Measurements from ENCODE around the gene NRXN3.
A peak's percentile ranks its signal among the peaks of the same experiment; 100 is the strongest.

The NRXN3 gene

GRCh38 chr14:79822034-79822433 lies 1651.9 kb downstream of the NRXN3 start:
- no peak for DNase-seq

DNA sequence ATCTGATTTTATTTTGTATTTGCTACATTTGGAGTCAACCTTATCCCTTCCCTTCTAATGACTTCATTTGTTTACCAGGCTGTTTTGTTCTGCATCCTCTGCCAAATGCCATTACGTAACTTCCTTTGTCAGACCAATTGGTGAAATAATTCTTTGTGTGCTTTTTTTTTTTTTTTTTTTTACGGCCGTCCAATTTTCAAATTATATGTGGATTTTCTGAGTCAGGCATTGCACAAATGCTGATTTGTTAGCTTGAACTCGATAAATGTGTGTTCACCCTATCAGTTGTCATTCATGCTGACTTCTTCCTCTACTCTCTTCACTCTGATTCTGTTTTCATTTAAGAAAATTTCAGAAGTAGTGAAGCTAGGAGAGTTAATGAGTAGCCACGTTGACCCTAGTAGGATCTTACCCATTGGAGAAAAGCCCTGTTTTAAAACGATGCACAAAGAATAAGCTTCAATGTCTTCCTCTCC lies 1654.9 kb downstream of the NRXN3 start:
- no peak for DNase-seq

DNA sequence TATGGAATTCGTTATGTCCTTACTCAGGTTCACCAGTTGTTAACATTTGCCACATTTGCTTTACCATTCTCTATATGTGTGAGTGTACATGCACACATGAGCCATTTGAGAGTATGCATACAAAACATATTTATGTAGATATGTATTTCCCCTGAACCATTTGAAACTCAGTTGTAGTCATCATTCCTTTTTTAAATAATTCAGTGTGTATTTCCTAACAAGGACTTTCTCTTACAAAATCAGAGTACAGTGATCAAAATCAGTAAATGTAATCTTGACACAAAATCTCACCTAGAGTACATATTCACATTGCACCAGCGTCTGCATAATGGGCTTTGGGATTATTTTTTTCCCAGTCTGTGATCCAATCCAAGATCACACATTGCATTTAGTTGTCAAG lies 1656.2 kb downstream of the NRXN3 start:
- DNase-seq, result no peak

GRCh38 chr14:79829405-79830166 lies 1659.4 kb downstream of the NRXN3 start:
- DNase-seq, result no peak

DNA sequence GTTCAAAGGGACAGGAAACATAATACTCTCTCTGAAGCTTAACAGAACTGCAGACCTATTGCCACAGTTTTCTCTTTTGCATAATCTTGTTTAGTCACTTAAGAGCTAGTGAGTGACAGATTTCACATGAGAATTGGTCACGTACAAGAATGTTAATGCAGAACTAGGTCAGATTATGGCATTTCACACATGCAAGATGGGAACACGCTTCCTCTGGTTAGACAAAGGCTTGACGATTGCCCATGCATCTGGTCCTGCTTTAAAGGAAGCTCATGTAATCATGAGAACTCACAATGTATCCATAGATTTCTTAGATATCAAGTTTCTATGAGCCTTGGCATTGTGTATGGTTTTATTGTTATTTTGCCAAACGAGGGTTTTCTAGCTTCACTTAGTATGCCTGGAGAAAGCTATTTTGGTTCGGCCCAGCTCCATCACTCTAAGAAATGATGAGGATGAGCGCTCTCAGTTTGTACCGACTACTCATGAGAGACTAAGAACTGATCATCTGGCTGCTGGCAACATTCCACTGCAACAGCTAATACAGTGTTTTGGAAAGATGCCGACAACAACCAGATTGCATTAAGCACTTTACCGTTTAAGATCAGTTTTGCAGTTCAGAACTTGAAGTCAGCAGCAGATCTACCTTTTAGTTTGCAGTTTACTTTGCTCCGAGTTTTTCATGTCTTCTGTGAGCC lies 1661.2 kb downstream of the NRXN3 start:
- no peak for DNase-seq

GRCh38 chr14:79833781-79834180 lies 1663.6 kb downstream of the NRXN3 start:
- DNase-seq, result no peak

- DNase-seq, result no peak
Measured at GRCh38 chr14:79834868-79835267, 1664.7 kb downstream of the NRXN3 start.

- DNase-seq, result no peak
Measured at GRCh38 chr14:79836577-79836976, 1666.4 kb downstream of the NRXN3 start.

GRCh38 chr14:79837699-79838098 lies 1667.5 kb downstream of the NRXN3 start:
- DNase-seq, result no peak

GRCh38 chr14:79840103-79840502 lies 1669.9 kb downstream of the NRXN3 start:
- DNase-seq, result no peak

GRCh38 chr14:79840831-79841230 lies 1670.7 kb downstream of the NRXN3 start:
- DNase-seq, result no peak

- no peak for DNase-seq
Measured at GRCh38 chr14:79841433-79841832, 1671.3 kb downstream of the NRXN3 start.

GRCh38 chr14:79842270-79842669 lies 1672.1 kb downstream of the NRXN3 start:
- no peak for DNase-seq

- DNase-seq, result no peak
Measured at GRCh38 chr14:79852950-79853744, 1683.0 kb downstream of the NRXN3 start.

GRCh38 chr14:79855789-79856188 lies 1685.6 kb downstream of the NRXN3 start:
- DNase-seq, result no peak

GRCh38 chr14:79856381-79856780 lies 1686.2 kb downstream of the NRXN3 start:
- no peak for DNase-seq

DNA sequence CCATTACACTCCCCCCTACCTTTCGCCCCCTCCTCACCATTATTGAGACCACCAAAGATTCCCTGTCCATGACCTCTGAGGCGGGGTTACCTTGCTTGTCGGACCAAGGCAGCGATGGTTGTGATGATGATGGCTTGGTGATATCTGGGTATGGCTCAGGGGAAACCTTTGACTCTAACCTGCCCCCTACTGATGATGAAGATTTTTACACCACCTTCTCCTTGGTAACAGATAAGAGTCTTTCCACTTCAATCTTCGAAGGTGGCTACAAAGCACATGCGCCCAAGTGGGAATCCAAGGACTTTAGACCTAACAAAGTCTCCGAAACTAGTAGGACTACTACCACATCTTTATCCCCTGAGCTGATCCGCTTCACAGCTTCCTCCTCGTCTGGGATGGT lies 1690.9 kb downstream of the NRXN3 start:
- no peak for DNase-seq

GRCh38 chr14:79862045-79862444 lies 1691.9 kb downstream of the NRXN3 start:
- DNase-seq, result no peak

DNA sequence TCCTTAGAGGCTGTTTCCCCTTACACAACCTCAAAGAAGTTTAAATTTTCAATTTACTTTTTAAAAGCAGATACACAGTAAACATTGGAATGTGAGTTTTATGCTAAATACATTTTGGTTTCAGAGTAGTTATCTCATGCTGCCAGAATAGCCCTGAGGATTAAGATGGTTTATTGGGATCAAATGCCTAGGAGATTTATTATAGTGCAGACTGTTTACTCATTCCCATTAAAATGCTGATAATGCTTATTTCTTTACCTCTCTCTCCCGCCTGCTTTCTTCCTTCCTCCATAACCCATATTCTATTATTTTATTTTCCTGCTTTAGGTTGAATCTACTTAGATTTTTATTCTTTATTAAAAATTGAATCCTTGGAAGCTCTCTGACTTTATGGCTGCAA lies 1701.0 kb downstream of the NRXN3 start:
- peak; percentile 54 for DNase-seq

GRCh38 chr14:79878229-79878628 lies 1708.1 kb downstream of the NRXN3 start:
- no peak for DNase-seq

DNA sequence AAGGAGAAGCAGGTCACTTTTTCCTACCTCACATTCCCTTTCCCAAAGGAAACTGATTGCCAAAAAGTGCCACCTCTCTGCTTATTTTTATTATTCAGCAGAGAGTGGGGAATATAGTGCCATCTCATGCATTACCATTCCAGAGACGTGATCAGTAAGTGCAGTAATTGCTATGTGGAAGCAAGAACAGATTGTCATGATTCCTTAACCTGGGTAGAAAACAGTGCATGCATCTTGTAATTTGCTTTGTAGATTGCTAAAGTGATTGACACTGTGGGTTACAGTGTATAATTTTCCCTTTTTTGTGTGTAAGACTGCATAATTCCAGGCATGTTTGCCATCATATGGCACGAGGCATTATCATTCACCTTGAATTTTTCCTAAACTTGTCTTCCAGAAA lies 1708.6 kb downstream of the NRXN3 start:
- DNase-seq, result no peak

GRCh38 chr14:79881299-79881698 lies 1711.1 kb downstream of the NRXN3 start:
- DNase-seq, result no peak

GRCh38 chr14:79890527-79890926 lies 1720.4 kb downstream of the NRXN3 start:
- no peak for DNase-seq

DNA sequence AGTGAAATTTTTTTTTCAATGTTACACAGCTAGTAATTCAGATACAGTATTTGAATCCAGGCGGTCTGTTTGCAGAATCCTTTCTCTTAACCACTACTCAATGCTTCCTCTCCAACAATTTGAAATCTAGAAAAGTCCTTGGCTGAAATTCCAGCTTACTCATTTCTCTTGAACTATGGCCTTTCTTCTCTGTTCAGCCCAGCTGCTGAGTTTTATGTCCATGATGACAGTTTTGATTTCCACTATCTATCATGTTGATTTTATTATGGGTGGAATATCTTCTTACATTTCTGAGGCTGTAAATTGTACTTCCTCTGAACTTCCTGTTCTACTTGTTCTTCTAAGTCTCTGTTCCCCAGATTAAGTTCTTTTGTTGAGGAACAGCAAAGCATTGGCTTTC lies 1725.8 kb downstream of the NRXN3 start:
- DNase-seq, result no peak

Data from NCI-H526 treated with DMSO at 0.1 percent for 48 hours (cell line).